RWPE1 (cell line): Measurements from ENCODE around the gene IMPDH2.
"Not testable (repeated sequence)": the region's sequence is repeated elsewhere in the genome, so short reads cannot be mapped to it uniquely, and the experiment has no call there.

Source experiments
- CTCF ChIA-PET: fragments of 350-600 bp; sonication (Branson Sonifier 250); formaldehyde crosslinking; extraction: SDS; loops from one replicate; lab custom pipeline; 2021; lab: Yijun Ruan, JAX
- POLR2A ChIA-PET: fragments of 400-600 bp; formaldehyde crosslinking; extraction: SDS; loops from one replicate; lab custom pipeline; 2020; ENCODE audit warnings: antibody characterized with exemption; ENCODE audit not compliant: low non-redundant PET; lab: Yijun Ruan, JAX
- DNase-seq: peaks from one replicate; pipeline ENCODE4 v3.0.0; 2012; ENCODE audit warnings: low spot score
- H3K27ac ChIP-seq: fragments of 450-650 bp; 2 replicates; pipeline ENCODE4 v1.5.1; 2017
- TF ChIP-seq, protein P1 (sequence below): fragments of 450-650 bp; conservative IDR thresholded peaks from 2 replicates; pipeline ENCODE4 v1.5.1; 2017; ENCODE audit warnings: low read depth, mild to moderate bottlenecking

Gene IMPDH2

DNA sequence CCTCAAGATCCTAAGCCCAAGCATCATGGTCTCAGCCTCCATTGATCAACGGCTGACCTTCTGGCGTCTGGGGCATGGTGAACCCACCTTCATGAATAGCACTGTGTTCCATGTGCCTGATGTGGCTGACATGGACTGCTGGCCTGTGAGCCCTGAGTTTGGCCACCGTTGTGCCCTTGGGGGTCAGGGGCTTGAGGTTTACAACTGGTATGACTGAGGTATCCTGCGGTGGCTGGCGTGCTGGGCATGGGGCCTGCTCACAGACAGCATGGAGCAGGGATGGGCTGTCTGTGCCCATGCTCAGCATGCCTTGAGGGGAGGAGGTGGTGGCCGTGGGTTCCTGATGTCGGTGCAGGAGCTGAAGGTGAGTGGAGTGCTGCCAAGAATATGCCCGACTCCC is 14.1 kb downstream of the IMPDH2 start:
- ChIA-PET POLR2A (no interaction called here), CTCF (no interaction called here)
- peak overlapping the region; percentile 98 for H3K27ac ChIP-seq
- TF ChIP-seq, protein P1, sequence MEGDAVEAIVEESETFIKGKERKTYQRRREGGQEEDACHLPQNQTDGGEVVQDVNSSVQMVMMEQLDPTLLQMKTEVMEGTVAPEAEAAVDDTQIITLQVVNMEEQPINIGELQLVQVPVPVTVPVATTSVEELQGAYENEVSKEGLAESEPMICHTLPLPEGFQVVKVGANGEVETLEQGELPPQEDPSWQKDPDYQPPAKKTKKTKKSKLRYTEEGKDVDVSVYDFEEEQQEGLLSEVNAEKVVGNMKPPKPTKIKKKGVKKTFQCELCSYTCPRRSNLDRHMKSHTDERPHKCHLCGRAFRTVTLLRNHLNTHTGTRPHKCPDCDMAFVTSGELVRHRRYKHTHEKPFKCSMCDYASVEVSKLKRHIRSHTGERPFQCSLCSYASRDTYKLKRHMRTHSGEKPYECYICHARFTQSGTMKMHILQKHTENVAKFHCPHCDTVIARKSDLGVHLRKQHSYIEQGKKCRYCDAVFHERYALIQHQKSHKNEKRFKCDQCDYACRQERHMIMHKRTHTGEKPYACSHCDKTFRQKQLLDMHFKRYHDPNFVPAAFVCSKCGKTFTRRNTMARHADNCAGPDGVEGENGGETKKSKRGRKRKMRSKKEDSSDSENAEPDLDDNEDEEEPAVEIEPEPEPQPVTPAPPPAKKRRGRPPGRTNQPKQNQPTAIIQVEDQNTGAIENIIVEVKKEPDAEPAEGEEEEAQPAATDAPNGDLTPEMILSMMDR, result no peak
- no peak for DNase-seq

DNA sequence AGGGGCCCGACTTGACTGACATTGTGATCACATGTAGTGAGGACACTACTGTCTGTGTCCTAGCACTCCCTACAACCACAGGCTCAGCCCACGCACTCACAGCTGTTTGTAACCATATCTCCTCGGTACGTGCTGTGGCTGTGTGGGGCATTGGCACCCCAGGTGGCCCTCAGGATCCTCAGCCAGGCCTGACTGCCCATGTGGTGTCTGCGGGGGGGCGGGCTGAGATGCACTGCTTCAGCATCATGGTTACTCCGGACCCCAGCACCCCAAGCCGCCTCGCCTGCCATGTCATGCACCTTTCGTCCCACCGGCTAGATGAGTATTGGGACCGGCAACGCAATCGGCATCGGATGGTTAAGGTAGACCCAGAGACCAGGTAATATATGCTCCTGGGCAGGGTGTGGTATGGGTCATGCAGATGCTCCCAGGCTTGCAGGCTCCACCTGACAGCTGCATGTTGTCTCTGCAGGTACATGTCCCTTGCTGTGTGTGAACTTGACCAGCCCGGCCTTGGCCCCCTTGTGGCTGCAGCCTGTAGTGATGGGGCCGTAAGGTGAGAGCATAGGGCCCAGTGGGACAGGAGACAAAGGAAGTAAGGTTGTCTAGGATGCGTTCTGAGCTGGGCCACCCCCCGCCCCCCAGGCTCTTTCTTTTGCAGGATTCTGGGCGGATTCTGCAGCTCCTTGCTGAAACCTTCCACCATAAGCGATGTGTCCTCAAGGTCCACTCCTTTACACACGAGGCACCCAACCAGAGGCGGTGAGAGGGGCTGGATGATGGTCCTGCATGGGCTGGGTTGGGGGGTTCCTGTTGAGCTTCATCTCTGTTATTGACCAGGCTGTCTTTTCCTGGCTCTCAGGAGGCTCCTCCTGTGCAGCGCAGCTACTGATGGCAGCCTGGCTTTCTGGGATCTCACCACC is 15.2 kb downstream of the IMPDH2 start:
- no peak for DNase-seq
- CTCF ChIA-PET, result interaction anchor here (0.8 to 0.9 kb wide), 2 partner anchors 24 to 26 kb away, joined by 3 read pairs; partner anchors contain the start of gene P4HTM
- peak overlapping the region; percentile 98 for H3K27ac ChIP-seq
- TF ChIP-seq, protein P1, result peak; percentile 59
- POLR2A ChIA-PET, result no interaction called here

DNA sequence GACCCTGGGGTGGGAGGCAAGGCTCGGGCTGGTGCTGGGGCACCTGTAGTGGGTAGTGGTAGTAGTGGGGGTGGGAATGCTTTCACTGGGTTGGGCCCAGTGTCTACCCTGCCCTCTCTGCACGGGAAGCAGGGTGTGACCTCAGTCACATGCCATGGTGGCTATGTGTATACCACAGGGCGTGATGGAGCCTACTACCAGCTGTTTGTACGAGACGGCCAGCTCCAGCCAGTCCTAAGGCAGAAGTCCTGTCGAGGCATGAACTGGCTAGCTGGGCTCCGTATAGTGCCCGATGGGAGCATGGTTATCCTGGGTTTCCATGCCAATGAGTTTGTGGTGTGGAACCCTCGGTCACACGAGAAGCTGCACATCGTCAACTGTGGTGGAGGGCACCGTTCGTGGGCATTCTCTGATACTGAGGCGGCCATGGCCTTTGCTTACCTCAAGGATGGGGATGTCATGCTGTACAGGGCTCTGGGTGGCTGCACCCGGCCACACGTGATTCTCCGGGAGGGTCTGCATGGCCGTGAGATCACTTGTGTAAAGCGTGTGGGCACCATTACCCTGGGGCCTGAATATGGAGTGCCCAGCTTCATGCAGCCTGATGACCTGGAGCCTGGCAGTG is 16.0 kb downstream of the IMPDH2 start:
- ChIA-PET POLR2A (no interaction called here), CTCF (interaction anchor here (0.6 to 0.9 kb wide), 3 partner anchors 9 to 25 kb away, joined by 3 read pairs; partner anchors contain the start of genes NDUFAF3 and P4HTM)
- H3K27ac ChIP-seq, result peak overlapping the region; percentile 98
- TF ChIP-seq, protein P1, result no peak
- DNase-seq, result no peak

DNA sequence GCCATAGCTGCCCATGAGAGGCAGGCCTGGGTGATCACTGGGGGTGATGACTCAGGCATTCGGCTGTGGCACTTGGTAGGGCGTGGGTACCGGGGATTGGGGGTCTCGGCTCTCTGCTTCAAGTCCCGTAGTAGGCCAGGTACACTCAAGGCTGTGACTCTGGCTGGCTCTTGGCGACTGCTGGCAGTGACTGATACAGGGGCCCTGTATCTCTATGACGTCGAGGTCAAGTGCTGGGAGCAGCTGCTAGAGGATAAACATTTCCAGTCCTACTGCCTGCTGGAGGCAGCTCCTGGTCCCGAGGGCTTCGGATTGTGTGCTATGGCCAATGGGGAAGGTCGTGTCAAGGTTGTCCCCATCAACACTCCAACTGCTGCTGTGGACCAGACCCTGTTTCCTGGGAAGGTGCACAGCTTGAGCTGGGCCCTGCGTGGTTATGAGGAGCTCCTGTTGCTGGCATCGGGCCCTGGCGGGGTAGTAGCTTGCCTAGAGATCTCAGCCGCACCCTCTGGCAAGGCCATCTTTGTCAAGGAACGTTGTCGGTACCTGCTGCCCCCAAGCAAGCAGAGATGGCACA is 16.7 kb downstream of the IMPDH2 start:
- TF ChIP-seq, protein P1, result no peak
- H3K27ac ChIP-seq, result peak overlapping the region; percentile 98
- DNase-seq, result no peak
- POLR2A ChIA-PET, result no interaction called here
- CTCF ChIA-PET, result interaction anchor here (0.6 kb wide), 1 partner anchor 10 kb away, joined by 3 read pairs; the partner anchor contains the start of gene NDUFAF3

DNA sequence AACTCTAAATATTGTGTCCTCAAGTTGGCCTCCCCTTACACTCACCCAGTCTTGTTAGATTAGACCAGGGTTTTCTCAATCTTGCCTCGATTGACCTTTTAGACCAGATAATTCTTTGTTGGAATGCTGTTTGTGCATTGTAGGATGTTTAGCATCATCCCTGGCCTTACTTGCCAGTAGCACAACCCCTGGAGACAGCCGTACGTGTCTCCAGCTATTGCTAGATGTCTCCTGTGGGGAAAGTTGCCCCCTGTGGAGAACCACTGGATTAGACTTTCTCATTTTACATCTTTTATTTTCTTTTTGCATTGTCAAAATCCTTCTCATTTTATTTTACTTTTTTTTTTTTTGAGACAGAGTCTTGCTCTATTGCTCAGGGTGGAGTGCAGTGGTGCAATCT is 19.8 kb downstream of the IMPDH2 start:
- TF ChIP-seq, protein P1, result no peak
- CTCF ChIA-PET, result no interaction called here
- POLR2A ChIA-PET, result no interaction called here
- peak overlapping the region; percentile 97; the same call in 1 of the 2 replicates for H3K27ac ChIP-seq
- no peak for DNase-seq

DNA sequence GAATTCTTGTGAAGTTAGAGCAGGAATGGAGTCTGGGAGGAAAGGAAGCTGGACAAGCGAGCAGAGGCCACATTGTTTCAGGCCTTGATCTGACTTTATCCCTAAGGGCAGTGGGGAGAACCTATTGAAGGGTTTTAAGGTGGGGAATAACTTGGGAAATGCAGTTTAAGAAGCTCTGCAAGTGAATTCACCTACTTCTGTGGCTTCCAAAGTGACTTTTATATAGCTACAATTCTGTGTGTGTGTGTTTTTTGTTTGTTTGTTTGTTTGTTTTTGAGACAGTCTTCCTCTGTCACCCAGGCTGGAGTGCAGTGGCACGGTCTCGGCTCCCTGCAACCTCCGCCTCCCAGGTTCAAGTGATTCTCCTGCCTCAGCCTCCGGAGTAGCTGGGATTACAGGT is 20.6 kb downstream of the IMPDH2 start:
- CTCF ChIA-PET, DNase-seq, POLR2A ChIA-PET: not testable (repeated sequence)
- peak overlapping the region; percentile 97 for H3K27ac ChIP-seq
